HL-60 (cell line): ENCODE data around the gene FGD3.

Source experiments
- DNase-seq, 2 experiments: peaks; one replicate each; pipeline ENCODE4 v3.0.0-alpha.2; 2010 to 2020; ENCODE audit warnings: low read depth in 1 of 2, low spot score in 1 of 2
- H3K27ac ChIP-seq: fragments of 250-450 bp; sonication (Bioruptor Pico); replicated peaks from 2 replicates; pipeline ENCODE4 v1.5.1; 2020; ENCODE audit warnings: mild to moderate bottlenecking, moderate library complexity
- H3K27me3 ChIP-seq: fragments of 250-450 bp; sonication (Bioruptor Pico); 2 replicates; pipeline ENCODE4 v1.5.1; 2021; ENCODE audit warnings: mild to moderate bottlenecking, moderate library complexity; ENCODE audit not compliant: insufficient read depth, poor library complexity, severe bottlenecking
- H3K4me3 ChIP-seq: replicated peaks from 2 replicates; pipeline ENCODE4 v1.5.1; 2011; ENCODE audit warnings: mild to moderate bottlenecking, control low read depth, low read length; ENCODE audit not compliant: insufficient read depth
- GABPA ChIP-seq: IDR thresholded peaks from 2 replicates; pipeline ENCODE4 v1.6.1; 2012; ENCODE audit warnings: low read depth
- POLR2AphosphoS5 ChIP-seq: IDR thresholded peaks from 2 replicates; pipeline ENCODE4 v1.6.1; 2012; ENCODE audit warnings: low read depth
- SPI1 ChIP-seq: IDR thresholded peaks from 2 replicates; pipeline ENCODE4 v1.6.1; 2012; ENCODE audit warnings: low read depth, mild to moderate bottlenecking, borderline replicate concordance
- TF ChIP-seq, protein P1 (sequence below): IDR thresholded peaks from 2 replicates; pipeline ENCODE4 v1.6.1; 2012; ENCODE audit warnings: low read depth; ENCODE audit not compliant: insufficient replicate concordance
- TF ChIP-seq, protein P2 (sequence below): IDR thresholded peaks from one replicate; pipeline ENCODE4 v1.5.1; 2011; ENCODE audit warnings: low read length, control low read depth, inconsistent platforms; ENCODE audit not compliant: insufficient read depth

FGD3 gene

DNA sequence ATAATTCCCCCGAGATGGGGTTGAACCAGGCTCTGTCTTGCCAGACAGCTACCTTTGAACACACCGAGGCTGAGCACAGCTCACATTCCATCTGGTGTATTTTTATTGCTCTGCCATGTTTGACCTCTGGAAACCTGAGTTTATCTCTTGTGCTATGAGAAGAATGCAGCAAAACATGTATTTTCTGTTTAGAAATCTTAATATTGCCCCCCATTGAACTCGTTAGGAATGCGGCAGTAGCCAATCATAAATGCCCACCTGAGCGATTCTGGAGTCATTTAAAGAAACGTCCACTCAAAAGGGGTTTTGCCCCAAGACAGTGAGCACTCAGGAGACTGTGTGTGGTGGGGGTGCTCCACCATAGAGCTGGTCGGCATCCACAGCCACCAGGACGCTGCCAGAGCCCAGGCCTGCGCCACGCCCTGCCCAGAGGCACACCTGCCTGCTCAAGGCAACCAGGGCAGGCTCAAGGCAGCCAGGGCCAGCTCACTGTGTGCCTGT, 26.9 kb downstream of the FGD3 start:
- Histone ChIP-seq H3K4me3 (no peak overlapping the region), H3K27ac (no peak overlapping the region), H3K27me3 (no peaks in the 10 kb centered on the region)
- DNase-seq = no peak
- no peak for TF ChIP-seq SPI1
- TF ChIP-seq, protein P1, sequence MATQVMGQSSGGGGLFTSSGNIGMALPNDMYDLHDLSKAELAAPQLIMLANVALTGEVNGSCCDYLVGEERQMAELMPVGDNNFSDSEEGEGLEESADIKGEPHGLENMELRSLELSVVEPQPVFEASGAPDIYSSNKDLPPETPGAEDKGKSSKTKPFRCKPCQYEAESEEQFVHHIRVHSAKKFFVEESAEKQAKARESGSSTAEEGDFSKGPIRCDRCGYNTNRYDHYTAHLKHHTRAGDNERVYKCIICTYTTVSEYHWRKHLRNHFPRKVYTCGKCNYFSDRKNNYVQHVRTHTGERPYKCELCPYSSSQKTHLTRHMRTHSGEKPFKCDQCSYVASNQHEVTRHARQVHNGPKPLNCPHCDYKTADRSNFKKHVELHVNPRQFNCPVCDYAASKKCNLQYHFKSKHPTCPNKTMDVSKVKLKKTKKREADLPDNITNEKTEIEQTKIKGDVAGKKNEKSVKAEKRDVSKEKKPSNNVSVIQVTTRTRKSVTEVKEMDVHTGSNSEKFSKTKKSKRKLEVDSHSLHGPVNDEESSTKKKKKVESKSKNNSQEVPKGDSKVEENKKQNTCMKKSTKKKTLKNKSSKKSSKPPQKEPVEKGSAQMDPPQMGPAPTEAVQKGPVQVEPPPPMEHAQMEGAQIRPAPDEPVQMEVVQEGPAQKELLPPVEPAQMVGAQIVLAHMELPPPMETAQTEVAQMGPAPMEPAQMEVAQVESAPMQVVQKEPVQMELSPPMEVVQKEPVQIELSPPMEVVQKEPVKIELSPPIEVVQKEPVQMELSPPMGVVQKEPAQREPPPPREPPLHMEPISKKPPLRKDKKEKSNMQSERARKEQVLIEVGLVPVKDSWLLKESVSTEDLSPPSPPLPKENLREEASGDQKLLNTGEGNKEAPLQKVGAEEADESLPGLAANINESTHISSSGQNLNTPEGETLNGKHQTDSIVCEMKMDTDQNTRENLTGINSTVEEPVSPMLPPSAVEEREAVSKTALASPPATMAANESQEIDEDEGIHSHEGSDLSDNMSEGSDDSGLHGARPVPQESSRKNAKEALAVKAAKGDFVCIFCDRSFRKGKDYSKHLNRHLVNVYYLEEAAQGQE = no peak
- TF ChIP-seq POLR2AphosphoS5 = no peak
- TF ChIP-seq, protein P2, sequence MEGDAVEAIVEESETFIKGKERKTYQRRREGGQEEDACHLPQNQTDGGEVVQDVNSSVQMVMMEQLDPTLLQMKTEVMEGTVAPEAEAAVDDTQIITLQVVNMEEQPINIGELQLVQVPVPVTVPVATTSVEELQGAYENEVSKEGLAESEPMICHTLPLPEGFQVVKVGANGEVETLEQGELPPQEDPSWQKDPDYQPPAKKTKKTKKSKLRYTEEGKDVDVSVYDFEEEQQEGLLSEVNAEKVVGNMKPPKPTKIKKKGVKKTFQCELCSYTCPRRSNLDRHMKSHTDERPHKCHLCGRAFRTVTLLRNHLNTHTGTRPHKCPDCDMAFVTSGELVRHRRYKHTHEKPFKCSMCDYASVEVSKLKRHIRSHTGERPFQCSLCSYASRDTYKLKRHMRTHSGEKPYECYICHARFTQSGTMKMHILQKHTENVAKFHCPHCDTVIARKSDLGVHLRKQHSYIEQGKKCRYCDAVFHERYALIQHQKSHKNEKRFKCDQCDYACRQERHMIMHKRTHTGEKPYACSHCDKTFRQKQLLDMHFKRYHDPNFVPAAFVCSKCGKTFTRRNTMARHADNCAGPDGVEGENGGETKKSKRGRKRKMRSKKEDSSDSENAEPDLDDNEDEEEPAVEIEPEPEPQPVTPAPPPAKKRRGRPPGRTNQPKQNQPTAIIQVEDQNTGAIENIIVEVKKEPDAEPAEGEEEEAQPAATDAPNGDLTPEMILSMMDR = no peak
- TF ChIP-seq GABPA = no peak

DNA sequence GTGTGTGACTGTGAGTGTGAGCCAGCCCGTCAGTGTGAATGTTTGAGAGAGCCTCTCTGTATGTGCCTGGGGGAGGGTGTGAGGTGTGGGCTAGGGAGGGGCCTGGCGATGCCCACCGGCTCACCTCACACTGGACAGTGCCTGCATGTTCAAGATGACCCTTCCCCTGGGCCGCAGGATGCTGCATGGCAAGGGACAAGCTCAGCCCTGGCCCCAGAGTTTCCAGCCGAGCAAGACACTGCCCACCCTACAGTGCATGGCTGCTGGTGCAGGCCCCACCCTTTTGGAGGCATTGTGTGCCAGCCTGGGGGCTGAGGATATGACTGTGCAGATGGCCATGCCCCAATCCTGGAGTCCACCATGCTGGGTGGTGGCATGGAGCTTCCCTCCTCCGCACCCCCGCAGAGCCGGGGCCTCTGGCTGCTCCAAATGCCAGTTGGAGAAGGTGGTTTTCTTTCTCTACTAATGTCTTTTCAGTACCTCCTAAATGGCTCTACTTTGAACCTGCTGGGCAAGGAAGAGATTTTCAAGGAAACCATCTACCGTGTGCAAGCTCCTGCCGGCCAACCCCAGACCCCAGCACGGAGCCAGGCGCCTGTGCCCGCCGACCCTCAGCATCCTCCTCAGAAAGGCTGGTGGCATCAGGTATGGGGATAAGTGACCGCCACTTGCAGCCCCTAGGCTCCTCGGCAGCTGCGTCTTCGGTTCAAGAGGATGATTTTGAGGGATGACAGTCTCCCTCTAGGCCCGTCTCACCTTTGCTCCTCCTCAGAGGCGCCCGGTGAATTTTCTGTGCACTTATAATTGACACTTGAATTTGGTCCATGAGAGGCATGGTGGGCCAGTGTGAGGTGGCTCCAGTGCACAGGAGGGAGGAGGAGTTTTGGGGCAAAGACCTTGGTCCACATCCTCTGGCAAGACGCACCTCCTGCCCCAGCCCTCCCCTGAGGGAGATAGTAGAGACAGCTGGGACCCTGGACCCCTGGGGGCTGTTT, 27.7 kb downstream of the FGD3 start:
- no peak for DNase-seq
- Histone ChIP-seq H3K4me3 (no peak overlapping the region), H3K27ac (no peak overlapping the region), H3K27me3 (no peaks in the 10 kb centered on the region)
- TF ChIP-seq, protein P1 = no peak
- no peak for TF ChIP-seq POLR2AphosphoS5
- no peak for TF ChIP-seq GABPA
- TF ChIP-seq, protein P2 = no peak
- no peak for TF ChIP-seq SPI1

DNA sequence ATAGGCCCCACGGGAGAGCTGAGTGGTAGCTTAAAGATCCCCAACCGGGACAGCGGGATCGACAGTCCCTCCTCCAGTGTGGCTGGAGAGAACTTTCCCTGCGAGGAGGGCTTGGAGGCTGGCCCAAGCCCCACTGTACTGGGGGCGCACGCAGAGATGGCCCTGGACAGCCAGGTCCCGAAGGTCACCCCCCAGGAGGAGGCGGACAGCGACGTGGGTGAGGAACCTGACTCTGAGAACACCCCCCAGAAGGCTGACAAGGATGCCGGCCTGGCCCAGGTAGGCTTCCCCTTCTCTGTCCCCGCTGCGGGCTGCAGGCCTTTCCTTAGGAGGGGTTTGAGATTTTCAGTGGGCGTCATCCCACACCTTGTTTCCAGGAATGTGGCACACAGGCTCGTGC, 29.1 kb downstream of the FGD3 start:
- TF ChIP-seq SPI1 (no peak), POLR2AphosphoS5 (no peak), GABPA (no peak)
- TF ChIP-seq, protein P1 = no peak
- TF ChIP-seq, protein P2 = no peak
- no peak for DNase-seq

More for the DNA sequence above, 29.1 kb downstream of the FGD3 start:
- H3K27me3 ChIP-seq = no peaks in the 10 kb centered on the region
- no peak overlapping the region for H3K4me3 ChIP-seq
- no peak overlapping the region for H3K27ac ChIP-seq
